GM21723 (cell line): Measurements from ENCODE around the gene LIPJ.

Experiments
- ATAC-seq: cut with Tn5 transposase; IDR thresholded peaks from one replicate; pipeline ENCODE4 v1.9.1; 2021; ENCODE audit warnings: mild to moderate bottlenecking, moderate library complexity; ENCODE audit not compliant: unreplicated experiment

LIPJ gene, protein sequence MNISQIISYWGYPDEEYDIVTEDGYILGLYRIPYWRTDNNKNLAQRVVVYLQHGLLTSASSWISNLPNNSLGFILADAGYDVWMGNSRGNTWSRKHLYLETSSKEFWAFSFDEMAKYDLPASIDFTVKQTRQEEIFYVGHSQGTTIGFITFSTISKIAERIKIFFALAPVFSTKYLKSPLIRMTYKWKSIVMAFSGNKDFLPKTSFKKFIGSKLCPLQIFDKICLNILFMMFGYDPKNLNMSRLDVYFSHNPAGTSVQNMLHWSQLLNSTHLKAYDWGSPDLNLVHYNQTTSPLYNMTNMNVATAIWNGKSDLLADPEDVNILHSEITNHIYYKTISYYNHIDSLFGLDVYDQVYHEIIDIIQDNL

DNA sequence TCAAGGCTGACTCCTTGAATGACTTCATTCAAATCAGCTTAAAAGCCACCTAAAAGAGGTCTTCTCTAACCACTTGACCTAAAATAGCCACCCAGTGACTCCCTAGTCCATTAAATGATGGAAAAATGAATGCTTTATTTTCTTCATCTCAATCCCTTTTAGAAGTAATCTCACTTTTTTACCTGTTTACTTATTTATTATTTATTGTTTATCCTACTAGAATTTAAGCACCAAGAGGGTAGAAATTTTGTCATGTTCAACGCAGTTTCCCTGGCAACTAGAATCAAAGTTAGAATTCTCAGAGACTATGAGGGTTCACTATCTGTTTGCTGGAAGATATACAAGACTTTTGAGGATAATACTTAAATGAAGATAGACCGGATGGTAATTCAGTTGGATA lies at the start of gene LIPJ:
Gene LIPJ, plus strand, starts transcription at position 301 of the 400 bp plus-strand sequence. CDS start 3,926 bp downstream, outside the sequence.
- no peak for ATAC-seq

DNA sequence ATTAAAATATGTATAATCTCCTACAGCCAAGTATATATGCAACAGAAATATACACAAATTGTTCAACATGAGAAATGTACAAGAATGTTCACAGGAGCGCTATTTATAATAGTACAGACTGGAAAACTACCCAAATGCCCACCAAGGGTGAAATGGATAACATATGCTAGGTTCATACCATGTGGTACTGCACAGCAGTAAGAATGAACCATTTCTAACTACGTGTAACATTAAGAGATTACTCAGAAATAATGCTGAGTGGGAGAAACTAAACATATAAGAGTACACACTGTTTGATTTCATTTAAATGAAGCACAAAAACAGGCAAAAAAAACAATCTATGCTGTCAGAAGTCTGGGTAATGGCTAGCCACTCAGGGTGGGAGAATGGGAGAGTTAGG lies 49.2 kb upstream of the LIPJ start:
- no peak for ATAC-seq

DNA sequence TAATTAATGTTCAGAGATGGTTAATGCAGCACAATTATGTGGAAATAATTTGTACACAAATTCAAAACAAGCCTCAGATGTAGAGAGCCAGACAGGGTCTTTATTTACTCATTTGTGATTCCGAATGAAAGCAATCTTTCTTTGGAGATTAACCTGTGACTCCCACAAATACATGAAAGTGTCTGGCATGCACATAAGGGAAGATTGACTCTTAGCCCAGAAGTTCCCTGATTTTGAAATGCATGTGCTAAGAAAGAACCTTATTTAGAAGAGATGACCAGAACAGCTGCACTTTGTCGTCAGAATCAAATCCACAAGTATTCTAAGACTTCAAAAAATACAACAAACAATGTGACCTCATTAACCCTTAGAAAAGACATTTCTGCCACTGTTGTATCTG lies 48.5 kb upstream of the LIPJ start:
- no peak for ATAC-seq

DNA sequence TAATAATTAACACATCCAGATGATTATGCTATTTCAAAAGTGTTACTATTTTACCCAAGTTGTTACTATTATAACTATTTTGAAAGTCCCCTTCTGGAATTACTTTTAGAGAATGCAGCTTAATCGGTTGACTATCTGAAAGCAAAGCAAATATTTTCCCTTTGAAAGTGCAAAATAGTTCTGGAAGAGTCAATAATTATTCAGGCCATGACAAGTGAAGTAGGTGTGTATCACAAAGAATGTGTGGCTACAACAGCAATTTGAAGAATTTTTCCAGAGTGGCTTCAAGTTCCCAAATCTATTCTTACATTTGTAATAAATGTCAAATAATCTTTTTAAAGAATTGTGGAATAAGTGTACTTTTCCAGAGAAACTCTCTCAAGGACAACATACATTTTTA lies 46.2 kb upstream of the LIPJ start:
- no peak for ATAC-seq

DNA sequence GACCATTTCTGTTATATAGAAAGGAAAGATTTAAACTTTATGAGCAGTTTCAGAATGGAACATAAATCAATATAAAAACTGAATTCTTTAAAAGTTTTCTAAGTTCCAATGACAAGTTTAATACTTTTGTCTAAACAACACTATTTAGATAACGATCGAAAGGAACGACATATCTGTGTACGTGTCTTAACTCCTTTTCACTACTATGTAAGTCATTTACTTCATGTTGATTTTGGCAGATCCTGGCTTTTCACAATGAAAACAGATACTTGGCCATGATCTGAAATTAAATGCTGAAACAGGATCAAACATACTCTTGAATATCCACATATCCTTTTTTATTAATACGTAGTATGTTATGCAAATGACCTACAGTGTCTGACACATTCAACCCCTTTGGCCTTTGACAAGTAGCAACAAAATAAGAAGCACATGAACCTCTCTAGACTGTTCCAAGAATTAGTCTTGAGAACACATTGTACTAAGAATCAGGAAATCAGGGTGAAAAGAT lies 45.4 kb upstream of the LIPJ start:
- no peak for ATAC-seq

DNA sequence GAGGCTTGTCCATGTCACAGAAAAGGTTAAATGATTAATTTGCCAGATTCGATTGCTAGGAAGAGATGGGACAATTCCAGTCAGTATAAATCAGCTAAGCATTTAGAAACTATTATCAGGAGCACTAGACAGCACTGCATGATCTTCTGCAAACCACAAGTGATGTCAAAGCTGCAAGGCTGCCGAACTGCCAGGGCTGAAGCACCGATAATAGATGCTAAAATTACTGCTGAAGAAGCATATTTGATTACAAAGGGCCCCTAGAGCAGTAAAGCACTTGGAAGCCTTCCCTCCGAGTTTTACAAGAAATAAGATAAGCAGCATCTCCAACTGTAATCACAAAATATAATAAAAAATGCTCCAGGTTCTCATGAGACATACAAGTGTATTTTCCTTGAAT lies 44.0 kb upstream of the LIPJ start:
- ATAC-seq, result no peak

DNA sequence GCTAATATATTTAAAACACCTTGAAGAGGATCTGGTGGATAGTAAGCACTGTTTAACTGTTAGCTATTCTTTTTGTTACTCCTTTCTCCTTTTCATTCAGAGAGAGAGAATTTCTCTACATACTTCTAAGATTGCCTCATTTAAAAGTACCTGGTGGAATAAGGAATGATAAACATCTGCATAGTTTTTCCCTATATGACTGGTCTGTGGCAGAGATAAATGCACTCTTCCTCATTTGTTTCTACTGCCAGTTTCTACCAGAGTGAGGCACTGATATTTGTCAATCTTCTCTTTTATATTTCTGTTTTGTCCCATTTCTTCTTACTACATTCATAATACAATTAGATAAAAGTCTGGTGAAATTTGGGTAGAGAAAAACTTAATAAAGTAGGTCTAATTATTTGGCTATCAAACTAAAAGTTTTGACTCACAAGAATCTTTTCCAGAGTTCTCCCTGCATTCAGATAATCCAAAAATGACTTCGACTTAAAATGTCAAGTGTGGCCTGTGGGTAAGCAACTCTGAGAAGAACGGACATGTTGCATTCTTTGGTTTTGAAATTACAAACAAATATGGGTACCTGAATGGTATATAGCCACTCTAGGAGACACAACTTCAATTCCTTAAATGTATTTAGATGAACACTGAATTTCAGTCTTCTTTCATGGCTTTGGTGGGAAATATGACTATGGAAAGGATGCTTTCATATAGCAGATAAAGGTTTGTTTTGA lies 42.3 kb upstream of the LIPJ start:
- peak; percentile 62 for ATAC-seq

DNA sequence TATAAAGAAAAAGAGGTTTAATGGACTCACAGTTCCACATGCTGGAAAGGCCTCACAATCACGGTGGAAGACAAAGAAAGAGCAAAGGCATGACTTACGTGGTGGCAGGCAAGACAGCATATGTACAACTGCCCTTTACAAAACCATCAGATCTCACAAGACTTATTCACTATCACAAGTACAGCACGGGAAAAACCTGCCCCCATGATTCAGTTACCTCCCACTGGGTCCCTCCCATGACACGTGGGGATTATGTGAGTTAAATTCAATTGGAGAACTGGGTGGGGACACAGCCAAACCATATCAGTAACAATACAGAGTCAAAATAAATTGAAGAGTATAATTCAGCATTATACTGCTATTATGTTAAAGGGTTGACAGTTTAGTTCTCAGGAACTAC lies 41.2 kb upstream of the LIPJ start:
- no peak for ATAC-seq

DNA sequence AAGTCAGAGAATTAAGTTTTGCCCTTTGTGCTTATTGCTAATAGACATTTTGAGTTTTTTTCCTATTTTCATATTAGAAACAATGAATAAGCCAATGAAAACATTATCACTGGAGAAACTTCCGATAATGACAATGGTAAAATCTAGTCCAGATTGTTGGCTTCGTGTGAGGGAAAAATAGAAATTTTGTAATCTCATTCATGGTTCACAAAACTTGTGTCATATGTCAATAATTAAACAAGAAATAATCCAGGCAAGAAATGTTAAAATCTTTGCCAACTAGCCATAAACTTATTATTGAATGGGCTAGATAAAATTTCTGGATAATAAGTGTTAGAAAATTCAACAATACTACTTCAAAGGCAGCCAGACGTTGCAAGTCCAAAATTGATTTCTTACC lies 40.1 kb upstream of the LIPJ start:
- no peak for ATAC-seq

DNA sequence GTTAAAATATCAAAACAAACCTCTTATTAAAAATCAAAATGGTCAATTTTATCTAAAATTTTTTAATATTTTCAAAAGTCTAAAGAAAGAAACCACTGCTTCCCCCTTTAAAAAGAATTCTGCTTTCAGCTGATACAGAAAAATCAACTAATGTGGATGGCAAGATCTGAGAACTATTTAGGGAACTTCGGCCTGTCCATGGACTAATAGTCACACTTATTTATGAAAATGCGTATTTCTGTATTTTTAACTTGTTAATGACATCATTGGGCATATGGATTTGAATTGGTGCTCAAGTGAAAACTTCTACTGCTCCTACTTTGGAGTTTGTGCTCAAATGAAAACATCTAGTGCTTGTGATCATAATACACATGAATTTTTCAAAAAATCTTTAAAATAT lies 35.3 kb upstream of the LIPJ start:
- no peak for ATAC-seq

DNA sequence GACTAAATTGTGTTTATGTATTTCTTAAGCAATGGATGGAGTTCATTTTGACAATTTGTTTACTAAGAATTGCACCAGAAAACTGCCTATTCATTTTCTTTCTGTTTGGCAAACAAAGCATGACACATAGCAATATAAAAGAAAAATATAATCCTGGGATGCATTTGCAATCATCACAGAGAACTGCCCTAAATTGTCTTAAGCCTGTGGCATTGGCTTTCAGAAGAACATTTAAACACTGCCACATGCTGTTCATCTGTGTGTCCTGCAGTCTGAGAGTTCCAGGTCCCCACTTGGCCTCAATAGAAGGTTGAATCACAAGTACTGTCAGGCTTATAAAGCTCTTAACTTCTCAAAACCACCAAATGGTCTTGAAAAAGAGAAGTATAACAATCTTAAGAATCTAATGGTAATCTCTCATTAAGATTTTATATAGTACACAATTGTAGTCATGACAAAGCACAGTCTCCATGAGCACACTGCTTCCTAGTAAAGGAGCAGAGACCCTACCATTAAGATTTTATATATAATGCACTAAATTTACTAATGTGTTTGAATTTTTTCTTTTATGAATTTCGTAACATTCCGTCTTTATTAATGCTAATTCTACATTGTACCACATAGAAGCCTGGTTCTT lies 33.3 kb upstream of the LIPJ start:
- peak; percentile 95 for ATAC-seq

DNA sequence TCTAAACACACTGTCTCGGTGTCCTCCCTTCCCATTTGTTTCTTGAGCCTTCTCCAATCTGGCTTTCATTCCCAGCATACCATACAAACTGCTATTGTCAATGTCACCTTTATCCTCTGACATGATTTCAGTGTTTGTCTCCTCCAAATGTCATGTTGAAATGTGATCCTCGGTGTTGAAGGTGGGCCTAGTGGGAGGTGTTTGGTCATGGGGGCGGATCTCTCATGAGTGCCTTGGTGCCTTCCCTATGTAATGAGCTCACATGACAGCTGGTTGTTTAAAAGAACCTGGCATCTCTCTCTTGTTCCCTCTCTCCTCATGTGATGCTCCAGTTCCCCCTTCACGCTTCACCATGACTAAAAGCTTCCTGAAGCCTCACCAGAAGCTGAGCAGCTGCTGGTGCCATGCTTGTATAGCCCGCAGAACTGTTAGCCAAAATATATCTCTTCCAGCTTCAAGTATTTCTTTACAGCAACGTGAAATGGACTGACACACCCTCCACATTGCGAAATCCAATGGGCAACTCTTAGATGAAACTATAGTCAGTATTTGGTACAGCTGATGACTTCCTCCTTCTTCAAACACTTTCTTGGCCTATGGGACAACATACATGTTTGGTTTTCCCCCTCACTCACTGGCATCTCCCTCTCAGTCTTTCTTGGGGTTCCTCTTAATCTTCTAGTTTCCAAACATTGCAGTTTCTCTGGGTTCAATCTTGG lies 31.2 kb upstream of the LIPJ start:
- no peak for ATAC-seq

DNA sequence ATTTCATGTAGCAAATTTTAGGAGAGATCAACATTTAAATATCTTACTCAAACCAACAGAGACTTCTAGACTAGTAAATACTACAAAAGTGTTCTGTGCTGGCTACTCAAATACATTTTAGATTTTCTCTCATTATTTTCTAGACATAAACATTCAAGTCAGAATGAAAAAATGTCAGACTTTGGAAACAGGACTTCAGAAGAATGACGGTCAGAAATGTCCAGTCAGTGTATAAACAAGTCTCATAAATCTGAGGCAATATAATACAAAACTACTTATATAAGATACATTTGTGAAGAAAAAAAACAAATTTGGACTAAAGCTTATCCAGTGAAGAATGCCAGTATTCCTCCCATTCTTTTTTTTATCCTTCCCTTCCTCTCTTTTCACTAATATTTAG lies 29.3 kb upstream of the LIPJ start:
- ATAC-seq, result no peak

DNA sequence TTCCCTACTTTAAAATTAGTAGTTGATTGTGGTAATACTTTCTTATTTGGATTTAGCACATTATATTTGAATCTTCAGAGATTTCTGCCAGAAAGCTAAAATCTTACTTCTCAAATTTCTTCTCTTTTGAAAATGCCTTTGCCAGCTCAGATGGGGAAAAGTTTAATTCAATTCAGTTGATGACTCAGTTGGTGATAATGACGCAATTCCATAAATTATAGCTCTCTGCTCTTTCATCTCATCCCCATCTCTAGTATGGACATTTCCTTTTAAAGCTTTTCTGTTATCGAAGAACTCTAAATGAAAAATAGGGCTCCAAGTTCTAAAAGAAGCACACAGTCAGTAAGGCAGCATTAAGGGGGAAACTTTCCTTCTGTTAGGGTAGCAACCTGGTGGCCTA lies 28.9 kb upstream of the LIPJ start:
- no peak for ATAC-seq

DNA sequence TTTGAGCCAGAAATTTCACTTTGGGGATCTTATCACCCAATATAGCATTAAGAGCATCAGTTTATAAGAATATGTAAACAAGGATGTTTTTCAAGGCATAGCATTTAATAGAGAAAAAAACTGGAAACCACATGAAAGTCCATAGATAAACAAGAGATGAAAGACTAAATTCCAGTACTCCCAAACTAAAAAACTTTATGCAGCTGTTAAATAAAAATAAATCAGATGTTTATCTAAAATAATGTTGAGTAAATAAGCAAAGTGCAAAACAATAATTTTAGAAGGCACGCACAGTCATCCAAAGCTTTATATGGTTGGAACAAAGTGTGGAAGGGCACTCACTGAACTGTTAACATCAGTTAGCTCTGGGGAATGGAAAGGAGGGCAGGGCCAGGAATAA lies 24.4 kb upstream of the LIPJ start:
- ATAC-seq, result no peak

DNA sequence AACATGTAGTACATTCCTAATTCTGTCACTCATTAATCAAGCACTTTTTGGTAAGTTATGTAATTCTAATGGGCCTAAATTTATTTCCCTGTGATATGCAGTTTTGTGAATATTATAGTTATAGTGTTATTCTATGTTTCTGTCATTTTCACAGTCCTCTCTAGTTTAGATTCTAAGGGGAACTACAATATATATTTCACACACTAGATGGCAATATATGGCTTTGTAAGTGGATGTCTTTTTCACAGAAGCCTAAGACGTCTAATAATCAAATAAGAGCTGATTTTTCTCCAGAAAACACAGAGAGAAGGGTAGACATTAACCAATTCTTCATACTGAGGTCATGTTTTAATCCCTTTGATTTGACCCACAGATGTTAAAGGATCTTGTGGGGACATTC lies 21.5 kb upstream of the LIPJ start:
- ATAC-seq, result peak; percentile 59

DNA sequence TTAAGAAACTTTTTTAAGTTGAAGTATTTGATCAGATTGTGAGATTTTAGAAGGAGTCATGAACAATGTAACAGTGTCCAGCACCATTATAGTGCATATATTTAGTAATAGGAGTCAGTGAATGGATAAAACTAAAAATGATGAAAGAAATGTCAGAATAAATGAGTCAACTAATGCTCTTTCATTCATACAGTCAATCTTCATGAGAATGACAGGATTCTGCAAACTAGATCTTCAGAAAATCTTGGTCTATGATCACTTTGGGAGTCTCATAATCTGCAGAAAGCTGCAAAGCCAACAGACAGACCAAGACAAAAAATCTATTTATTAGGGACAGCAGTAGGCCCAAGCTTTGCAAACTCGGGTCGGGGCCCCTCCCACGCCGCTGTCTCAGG lies 4.2 kb upstream of the LIPJ start:
- ATAC-seq, result no peak

DNA sequence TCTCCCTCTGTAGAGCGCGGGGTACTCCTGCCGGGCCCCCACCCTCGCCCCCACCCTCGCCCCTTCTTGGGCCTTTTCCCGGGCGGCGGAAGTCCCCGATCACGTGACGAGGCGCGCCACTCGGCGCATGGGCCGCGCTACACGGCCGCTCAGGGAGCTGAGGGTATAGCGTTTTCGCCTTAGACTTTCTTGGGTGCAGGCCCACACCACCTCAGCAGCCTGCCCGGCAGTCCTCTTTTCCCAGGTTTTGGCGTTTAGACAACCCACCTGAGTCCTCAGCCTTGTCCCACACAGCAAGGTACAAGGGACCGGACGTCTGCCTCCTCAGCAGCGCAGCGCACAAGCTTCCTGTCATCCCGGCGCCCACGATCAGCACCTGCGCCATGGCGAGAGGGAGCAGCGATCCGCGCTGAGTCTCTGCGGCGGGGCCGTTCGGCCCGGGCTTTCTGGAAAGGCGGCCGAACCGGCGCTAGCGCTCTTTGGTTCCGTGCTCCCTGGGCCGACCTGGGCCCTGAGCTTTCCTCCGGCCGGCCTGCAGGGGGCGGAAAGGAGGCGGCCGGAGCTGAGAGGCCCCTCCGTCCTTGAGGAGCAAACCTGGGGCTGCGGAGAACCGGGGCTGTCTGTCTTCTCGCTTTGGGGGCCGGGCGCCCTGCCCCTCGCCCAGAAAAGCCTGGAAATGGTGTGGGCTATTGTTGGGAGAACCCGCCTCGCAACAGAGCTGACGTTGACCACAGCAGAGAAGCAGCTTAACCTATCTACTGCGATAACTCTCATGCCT lies 3.6 kb upstream of the LIPJ start, which contains the start of gene RNLS:
Gene RNLS, minus strand, starts transcription at position 513 of the 778 bp plus-strand sequence.
- ATAC-seq, result peak; percentile 87

DNA sequence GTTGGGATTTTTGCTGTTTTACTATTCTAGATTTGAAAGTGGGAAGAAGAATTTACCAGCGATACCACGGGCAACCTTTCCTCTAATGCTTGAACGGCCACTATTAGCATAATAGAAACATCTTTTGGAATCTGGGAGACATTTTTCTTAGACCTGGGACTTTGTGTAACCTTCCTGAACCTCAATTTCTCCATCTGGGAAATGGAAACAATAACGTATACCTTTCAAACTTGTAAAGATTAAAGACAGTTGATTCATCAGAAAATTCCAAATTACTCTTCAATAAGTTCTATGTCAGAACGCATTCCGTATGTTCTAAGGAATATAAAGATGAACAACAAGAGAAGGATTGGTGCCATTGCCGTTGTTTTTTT lies 3.0 kb upstream of the LIPJ start:
- no peak for ATAC-seq

DNA sequence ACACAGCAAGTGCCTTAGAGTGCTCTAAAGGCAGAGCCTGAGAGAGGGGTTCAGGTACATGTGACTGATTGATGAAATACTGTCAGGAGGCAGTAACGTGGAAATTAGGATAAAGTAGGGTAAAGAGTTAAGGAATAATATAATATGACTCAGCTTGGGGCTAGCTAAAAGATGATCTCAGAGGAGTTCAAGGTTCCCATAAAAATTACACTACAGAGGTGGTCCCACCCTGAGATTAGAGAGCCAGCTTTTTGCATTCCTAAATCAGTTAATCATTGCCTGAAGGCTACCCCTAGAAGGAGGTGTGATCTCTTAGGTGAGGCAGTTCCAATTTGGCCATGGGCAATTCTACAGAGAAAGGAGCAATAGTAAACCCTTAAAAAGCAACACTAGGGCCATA lies 5.8 kb downstream of the LIPJ start:
- no peak for ATAC-seq
